ENCODE results near the gene GIPR. TPM values are rescaled to one million over a fixed set of nuclear protein-coding genes. Genes with fewer than 3 reads are reported as not detected.

GIPR gene
- total RNA-seq, 1 experiment from 2014 or later = 0.61 TPM

GRCh38 chr19:45692187-45693105, 24.4 kb downstream of the GIPR start, which contains the start of gene QPCTL:
Gene QPCTL (plus strand): TSS chr19:45692666. CDS start chr19:45692704, 38 bp downstream.
- H3K4me1 ChIP-seq (ENCODE audit: insufficient read depth, low read length) = peaks cover 3% of the 10 kb centered on the region
- H3K27me3 ChIP-seq (ENCODE audit: insufficient read depth, low read length) = no peaks in the 10 kb centered on the region
- H2AFZ ChIP-seq (ENCODE audit: low read length) = no peak within 1 kb of the TSS
- peak; percentile 99 for DNase-seq
- H4K5ac ChIP-seq (ENCODE audit: insufficient read length, low read depth, low read length) = no peak within 1 kb of the TSS
- H3K23me2 ChIP-seq (ENCODE audit: insufficient read length, low read depth, low read length, poor library complexity, severe bottlenecking) = peaks cover 9% of the 10 kb centered on the region
- Mint-ChIP-seq H3K4me1 (peaks cover 0 to 16% of the 10 kb centered on the region in 2 experiments; a peak in 3 of 4 replicates), H3K27me3 (ENCODE audit: low read depth) (no peaks in the 10 kb centered on the region), H3K27ac (peak within 1 kb of the TSS; percentile 98 to 100 (median 99)), H3K9me3 (peaks cover 0 to 5% of the 10 kb centered on the region in 2 experiments; a peak in 2 of 5 replicates), H3K4me3 (peak within 1 kb of the TSS; percentile 94 to 96), H3K36me3 (ENCODE audit: insufficient read depth in 1 of 3, low read depth in 3 of 3) (peaks cover 47 to 49% (median 49%) of the 10 kb centered on the region in 3 experiments)
- no peak for TF ChIP-seq CTCF (conservative IDR thresholded peaks at IDR 0.05)
- peak within 1 kb of the TSS; percentile 59 for H3K18ac ChIP-seq (ENCODE audit: insufficient read length, low read depth, low read length)
- H4K20me1 ChIP-seq (ENCODE audit: control insufficient read depth, insufficient read depth, insufficient read length) = no peaks in the 10 kb centered on the region
- peak within 1 kb of the TSS; percentile 84 for H3K4me2 ChIP-seq (ENCODE audit: insufficient read depth, insufficient read length, low read length)
- no peaks in the 10 kb centered on the region for H3K9me3 ChIP-seq (ENCODE audit: control insufficient read depth, low read depth, low read length)
- no peak within 1 kb of the TSS for H2BK120ac ChIP-seq (ENCODE audit: low read depth, low read length, poor library complexity, severe bottlenecking)
- no peaks in the 10 kb centered on the region for H3K79me1 ChIP-seq (ENCODE audit: insufficient read depth, low read depth, low read length, poor library complexity, severe bottlenecking)
- no peak within 1 kb of the TSS; the same call in 1 of the 2 replicates for H3K4ac ChIP-seq (ENCODE audit: low read depth, low read length)
- no peak within 1 kb of the TSS for H3K23ac ChIP-seq (ENCODE audit: insufficient read length, low read depth, low read length)
- H2BK5ac ChIP-seq (ENCODE audit: insufficient read length, low read length) = no peak within 1 kb of the TSS
- H3K14ac ChIP-seq (ENCODE audit: insufficient read depth, low read length) = peak within 1 kb of the TSS; percentile 68
- H2AK5ac ChIP-seq (ENCODE audit: insufficient read length, low read length) = no peak within 1 kb of the TSS
- no CpG with 5 or more reads among the region's 70 CpGs for WGBS (ENCODE audit: extremely low coverage, insufficient read length, low lambda C conversion rate)
- H2BK12ac ChIP-seq (ENCODE audit: insufficient read length, low read depth, low read length) = no peak within 1 kb of the TSS
- H3K9ac ChIP-seq (ENCODE audit: extremely low read depth, insufficient read length, low read length) = peak within 1 kb of the TSS; percentile 85
- H2BK20ac ChIP-seq (ENCODE audit: low read depth, low read length, poor library complexity, severe bottlenecking) = no peak within 1 kb of the TSS
- H3K27ac ChIP-seq (ENCODE audit: insufficient read length, low read depth, low read length) = no peak within 1 kb of the TSS
- no peak within 1 kb of the TSS for H2BK15ac ChIP-seq (ENCODE audit: low read depth, low read length)
- no peak within 1 kb of the TSS for H3T11ph ChIP-seq (ENCODE audit: low read length)
- no peak within 1 kb of the TSS for H3K56ac ChIP-seq (ENCODE audit: insufficient read length, low read depth, low read length)
- no peak within 1 kb of the TSS for H4K91ac ChIP-seq (ENCODE audit: insufficient read length, low read depth, low read length)
- peaks cover 1% of the 10 kb centered on the region; the same call in 1 of the 2 replicates for H3K79me2 ChIP-seq (ENCODE audit: insufficient read depth, low read length)
- no peak within 1 kb of the TSS for H4K8ac ChIP-seq (replicated peaks; ENCODE audit: insufficient read length, low read depth, low read length)

Measured in H9 (cell line).